Thoracic aorta (tissue), 2 donors: ENCODE measurements around the gene NPAS1. TPM values are rescaled to one million over a fixed set of nuclear protein-coding genes. Genes with fewer than 3 reads are reported as not detected.
A peak's percentile ranks its signal among the peaks of the same experiment; 100 is the strongest.

ENCODE experiments used
- ATAC-seq: fragments of 150-250 bp; one replicate; pipeline ENCODE4 v1.8.0; 2017; ENCODE audit warnings: low read depth; ENCODE audit not compliant: insufficient number of reproducible peaks, low FRiP score
- DNase-seq: peaks from one replicate; pipeline ENCODE4 v3.0.0-alpha.2; 2020; ENCODE audit warnings: low spot score
- H3K27ac ChIP-seq, 2 donors: fragments of 200-600 bp; sonication (generic); 1 replicate in 1 of 2; 2 replicates in 1 of 2; pipeline ENCODE4 v1.5.1; 2016; ENCODE audit warnings: mild to moderate bottlenecking in 2 of 2, moderate library complexity in 2 of 2
- H3K27me3 ChIP-seq: fragments of 200-600 bp; sonication (generic); replicated peaks from 2 replicates; pipeline ENCODE4 v1.6.0; 2016; ENCODE audit warnings: mild to moderate bottlenecking; ENCODE audit not compliant: insufficient read depth
- H3K36me3 ChIP-seq: fragments of 200-600 bp; sonication (generic); one replicate; pipeline ENCODE4 v1.5.1; 2016
- H3K4me1 ChIP-seq, 2 donors: fragments of 200-600 bp; sonication (generic); 1 replicate in 1 of 2; 2 replicates in 1 of 2; pipeline versions ENCODE4 v1.5.1 to v1.6.0; 2016; ENCODE audit warnings: low read depth in 2 of 2, mild to moderate bottlenecking in 1 of 2; ENCODE audit not compliant: control insufficient read depth in 1 of 2
- H3K4me3 ChIP-seq: fragments of 200-600 bp; sonication (generic); 2 replicates; pipeline ENCODE4 v1.5.1; 2016; ENCODE audit warnings: mild to moderate bottlenecking
- H3K9me3 ChIP-seq: fragments of 200-600 bp; sonication (generic); 2 replicates; pipeline ENCODE4 v1.5.1; 2016
- CTCF ChIP-seq: fragments of 200-600 bp; sonication (generic); IDR thresholded peaks from one replicate; pipeline ENCODE4 v1.5.1; 2019; ENCODE audit warnings: antibody characterized with exemption
- total RNA-seq, 2 donors: library from RNA; depleted of rRNA; stranded (reverse); fragments of >200 nt; gene quantifications; one replicate each; pipeline versions ENCODE4 v1.1.0 to v1.2.3, GENCODE V29; 2016

NPAS1 gene
- total RNA-seq, 2 donors from 2014 or later = 0.68 to 1.3 TPM

GRCh38 chr19:46983097-46983496 lies 36.5 kb upstream of the NPAS1 start:
- DNase-seq = no peak
- no peaks in the 10 kb centered on the region for H3K27me3 ChIP-seq
- TF ChIP-seq CTCF = no peak
- H3K4me3 ChIP-seq = no peak overlapping the region
- peaks cover 49 to 78% of the 10 kb centered on the region in 2 donors for H3K4me1 ChIP-seq
- no peaks in the 10 kb centered on the region for H3K36me3 ChIP-seq
- H3K9me3 ChIP-seq = no peaks in the 10 kb centered on the region
- ATAC-seq = no peak
- H3K27ac ChIP-seq = peak overlapping the region in 1 of 2 donors; percentile 67

GRCh38 chr19:46984077-46985010 lies 35.3 kb upstream of the NPAS1 start:
- Histone ChIP-seq H3K27ac (peak overlapping the region; percentile 48 to 63), H3K4me1 (peaks cover 43 to 72% of the 10 kb centered on the region in 2 donors)

GRCh38 chr19:46985542-46986415 lies 33.9 kb upstream of the NPAS1 start:
- Histone ChIP-seq H3K4me1 (peaks cover 35 to 60% of the 10 kb centered on the region in 2 donors), H3K36me3 (peaks cover 3% of the 10 kb centered on the region), H3K4me3 (no peak overlapping the region), H3K27ac (peak overlapping the region; percentile 48 to 63), H3K27me3 (no peaks in the 10 kb centered on the region), H3K9me3 (no peaks in the 10 kb centered on the region)
- no peak for ATAC-seq
- no peak for DNase-seq
- no peak for TF ChIP-seq CTCF

More at GRCh38 chr19:46984077-46985010, 35.3 kb upstream of the NPAS1 start:
- no peak overlapping the region for H3K4me3 ChIP-seq
- TF ChIP-seq CTCF = no peak
- H3K36me3 ChIP-seq = no peaks in the 10 kb centered on the region
- no peaks in the 10 kb centered on the region for H3K27me3 ChIP-seq
- H3K9me3 ChIP-seq = no peaks in the 10 kb centered on the region
- no peak for DNase-seq
- peak; percentile 75 for ATAC-seq

GRCh38 chr19:46988614-46989230 lies 30.9 kb upstream of the NPAS1 start:
- Histone ChIP-seq H3K36me3 (peaks cover 9% of the 10 kb centered on the region), H3K27ac (no peak overlapping the region), H3K27me3 (no peaks in the 10 kb centered on the region), H3K4me3 (no peak overlapping the region), H3K9me3 (no peaks in the 10 kb centered on the region), H3K4me1 (peaks cover 13 to 34% of the 10 kb centered on the region in 2 donors)
- no peak for DNase-seq
- no peak for TF ChIP-seq CTCF
- ATAC-seq = no peak
